GM21447 (cell line): ENCODE data around the gene CPT1C.

ENCODE experiments used
- ATAC-seq: cut with Tn5 transposase; IDR thresholded peaks from one replicate; pipeline ENCODE4 v1.9.1; 2021; ENCODE audit not compliant: unreplicated experiment

CPT1C gene

DNA sequence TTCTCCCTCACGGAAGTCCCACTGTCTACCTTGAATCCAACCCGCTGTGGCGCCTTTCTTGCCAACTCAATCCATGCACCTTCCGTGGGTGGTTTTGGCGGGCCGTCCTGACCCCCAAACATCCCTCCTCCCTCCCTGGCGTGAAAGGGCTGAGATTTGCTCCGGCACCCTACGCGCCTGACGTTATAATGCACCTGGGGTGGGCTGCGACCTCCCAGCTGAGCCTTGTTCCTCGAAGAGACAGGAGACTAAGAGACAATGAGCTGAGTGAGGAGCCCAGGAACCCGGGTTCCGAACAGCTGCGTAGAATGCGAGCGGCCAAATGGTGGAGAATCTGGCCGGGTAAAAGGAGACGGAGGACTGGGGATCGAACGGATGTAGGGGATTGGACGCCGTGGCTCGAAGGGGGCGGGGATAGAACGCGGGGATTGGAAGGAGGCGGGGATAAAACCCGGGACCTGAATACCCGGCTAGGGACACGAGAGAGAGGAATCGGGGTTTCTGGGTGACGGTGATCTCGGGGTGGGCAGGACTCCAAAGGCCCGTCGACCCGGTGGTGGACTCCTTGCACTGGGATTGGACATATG lies at the start of gene CPT1C:
Gene CPT1C (plus strand): TSS at position 461 of the 587 bp plus-strand sequence. CDS start 1,137 bp downstream, outside the sequence.
- ATAC-seq, result no peak

- ATAC-seq, result peak; percentile 49
These were observed 49.0 kb upstream of the CPT1C start, which contains the start of gene SCAF1 for GRCh38 chr19:49641688-49642491. SCAF1 (plus strand) TSS chr19:49642209; CDS start chr19:49645027, 2,818 bp downstream.

DNA sequence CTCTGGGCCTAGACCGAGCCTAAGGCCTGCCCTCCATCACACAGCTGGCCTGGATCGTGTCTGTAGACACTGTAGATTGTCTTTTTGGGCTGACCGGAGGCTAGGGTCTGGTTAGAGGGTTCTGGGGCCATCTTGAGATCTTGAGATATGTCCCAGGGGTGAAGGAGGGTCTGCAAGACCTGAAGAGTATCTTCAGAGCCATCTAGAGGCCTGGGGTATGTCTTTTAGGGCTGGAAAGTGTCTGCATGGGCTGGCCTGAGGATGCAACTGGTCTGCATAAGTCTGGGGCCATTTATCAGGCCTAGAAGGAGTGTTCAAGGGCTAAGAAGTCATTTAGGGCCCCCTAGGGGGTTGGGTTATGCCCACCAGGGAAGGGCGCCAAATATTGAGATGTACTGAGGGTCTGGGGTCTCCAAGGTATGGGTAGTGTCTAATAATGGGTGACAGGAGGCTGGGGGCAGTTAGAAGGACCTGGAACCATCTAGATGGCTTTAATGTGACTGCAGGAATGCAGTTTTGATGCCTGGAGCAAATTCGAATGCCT lies 48.4 kb upstream of the CPT1C start:
- no peak for ATAC-seq

- ATAC-seq, result no peak
These were observed 47.5 kb upstream of the CPT1C start for GRCh38 chr19:49643466-49643865.

- ATAC-seq, result no peak
These were observed 45.3 kb upstream of the CPT1C start for GRCh38 chr19:49645592-49645991.

DNA sequence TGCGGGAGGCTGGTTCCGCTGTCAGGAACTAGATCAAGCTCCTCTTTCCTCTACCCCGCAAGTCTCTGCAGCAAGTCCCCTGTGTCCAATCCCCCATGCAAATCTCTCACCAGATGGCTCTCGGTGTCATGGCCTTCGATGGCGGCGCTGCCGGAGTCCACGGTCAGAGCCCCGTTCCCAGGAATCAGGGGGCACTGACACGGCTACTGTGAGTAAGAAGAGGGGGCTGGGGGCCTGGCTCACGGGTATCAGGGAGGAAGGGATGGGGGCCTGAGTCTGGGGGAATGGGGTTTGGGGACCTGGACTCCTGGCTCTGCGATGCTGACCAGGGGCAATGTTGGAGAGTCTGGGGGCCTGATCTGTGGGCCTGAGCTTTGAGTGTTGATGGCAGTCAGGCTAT lies 44.9 kb upstream of the CPT1C start:
- ATAC-seq, result no peak

DNA sequence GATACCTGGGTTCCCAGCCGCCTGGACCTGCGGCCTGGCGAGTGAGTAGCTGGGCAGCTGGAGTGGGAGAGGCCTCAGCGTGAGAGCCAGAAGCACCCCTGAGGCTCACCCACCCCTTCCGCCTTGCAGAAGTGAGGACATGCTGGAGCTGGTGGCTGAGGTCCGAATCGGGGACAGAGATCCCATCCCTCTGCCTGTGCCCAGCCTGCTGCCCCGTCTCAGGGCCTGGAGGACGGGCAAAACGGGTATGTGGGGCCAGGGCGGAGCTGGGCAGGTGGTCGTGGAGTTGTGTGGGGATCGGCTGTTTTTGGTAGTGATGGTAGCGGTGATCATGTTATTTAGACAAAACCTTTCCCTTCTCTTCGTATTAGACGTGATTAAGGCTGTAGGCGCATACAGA lies 44.3 kb upstream of the CPT1C start:
- no peak for ATAC-seq

DNA sequence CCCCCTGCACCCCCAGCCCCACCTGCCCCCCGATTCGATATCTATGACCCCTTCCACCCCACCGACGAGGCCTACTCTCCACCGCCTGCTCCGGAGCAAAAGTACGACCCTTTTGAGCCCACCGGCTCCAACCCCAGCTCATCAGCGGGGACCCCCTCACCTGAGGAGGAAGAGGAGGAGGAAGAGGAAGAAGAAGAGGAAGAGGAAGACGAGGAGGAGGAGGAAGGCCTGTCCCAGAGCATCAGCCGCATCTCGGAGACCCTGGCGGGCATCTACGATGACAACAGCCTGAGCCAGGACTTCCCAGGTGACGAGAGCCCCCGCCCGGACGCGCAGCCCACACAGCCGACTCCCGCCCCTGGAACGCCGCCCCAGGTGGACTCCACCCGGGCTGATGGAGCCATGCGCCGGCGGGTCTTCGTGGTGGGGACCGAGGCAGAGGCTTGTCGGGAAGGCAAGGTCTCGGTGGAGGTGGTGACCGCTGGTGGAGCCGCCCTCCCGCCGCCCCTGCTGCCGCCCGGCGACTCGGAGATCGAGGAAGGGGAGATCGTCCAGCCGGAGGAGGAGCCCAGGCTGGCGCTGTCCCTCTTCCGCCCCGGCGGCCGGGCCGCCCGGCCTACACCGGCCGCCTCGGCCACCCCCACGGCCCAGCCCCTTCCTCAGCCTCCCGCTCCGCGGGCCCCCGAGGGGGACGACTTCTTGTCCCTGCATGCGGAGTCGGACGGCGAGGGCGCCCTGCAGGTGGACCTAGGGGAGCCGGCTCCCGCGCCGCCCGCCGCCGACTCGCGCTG lies 39.7 kb upstream of the CPT1C start:
- no peak for ATAC-seq

- ATAC-seq, result no peak
These were observed 38.9 kb upstream of the CPT1C start for GRCh38 chr19:49651820-49652550.

- ATAC-seq, result no peak
These were observed 38.1 kb upstream of the CPT1C start for GRCh38 chr19:49652551-49653465.

DNA sequence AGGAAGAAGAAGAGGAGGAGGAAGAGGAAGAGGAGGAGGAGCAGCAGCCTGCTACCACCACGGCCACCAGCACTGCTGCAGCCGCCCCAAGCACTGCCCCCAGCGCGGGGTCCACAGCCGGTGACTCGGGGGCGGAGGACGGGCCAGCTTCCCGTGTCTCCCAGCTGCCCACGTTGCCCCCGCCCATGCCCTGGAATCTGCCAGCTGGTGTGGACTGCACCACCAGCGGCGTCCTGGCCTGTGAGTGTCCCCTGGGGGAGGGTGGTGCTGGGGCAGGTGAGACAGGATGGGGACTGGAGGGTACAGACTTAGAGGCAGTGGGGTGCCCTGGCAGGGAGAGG lies 37.5 kb upstream of the CPT1C start:
- ATAC-seq, result no peak

GRCh38 chr19:49654581-49654980 lies 36.3 kb upstream of the CPT1C start:
- no peak for ATAC-seq

- no peak for ATAC-seq
These were observed 35.1 kb upstream of the CPT1C start for GRCh38 chr19:49655570-49656455.

DNA sequence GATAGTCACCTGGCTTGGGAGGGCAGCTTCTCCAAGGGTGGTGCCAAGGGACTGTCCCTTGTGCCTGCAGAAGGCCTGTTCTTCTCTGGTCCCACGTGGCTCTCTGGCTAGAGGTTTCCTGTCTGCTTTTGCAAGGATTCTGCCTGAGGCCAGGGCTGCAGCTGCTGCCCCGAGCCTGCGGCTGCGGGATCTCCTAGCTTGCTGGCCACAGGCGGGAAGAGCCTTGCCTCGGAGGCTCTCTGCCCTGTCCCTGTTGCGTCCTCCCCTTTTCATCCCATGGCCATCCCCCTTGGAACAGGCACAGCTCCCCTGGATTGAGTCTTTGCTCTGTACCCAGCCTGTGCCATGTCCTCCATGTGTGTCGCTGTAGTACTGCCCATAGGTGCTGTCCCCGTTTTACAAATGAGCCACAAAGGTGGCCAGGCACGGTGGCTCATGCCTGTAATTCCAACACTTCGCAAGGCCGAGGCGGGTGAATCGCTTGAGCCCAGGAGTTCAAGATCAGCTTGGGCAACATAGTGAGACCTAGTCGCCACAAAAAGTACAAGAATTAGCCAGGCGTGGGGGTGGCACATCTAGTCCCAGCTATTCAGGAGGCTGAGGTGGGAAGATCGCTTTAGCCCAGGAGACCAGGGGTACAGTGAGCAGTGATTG lies 34.3 kb upstream of the CPT1C start:
- ATAC-seq, result no peak

DNA sequence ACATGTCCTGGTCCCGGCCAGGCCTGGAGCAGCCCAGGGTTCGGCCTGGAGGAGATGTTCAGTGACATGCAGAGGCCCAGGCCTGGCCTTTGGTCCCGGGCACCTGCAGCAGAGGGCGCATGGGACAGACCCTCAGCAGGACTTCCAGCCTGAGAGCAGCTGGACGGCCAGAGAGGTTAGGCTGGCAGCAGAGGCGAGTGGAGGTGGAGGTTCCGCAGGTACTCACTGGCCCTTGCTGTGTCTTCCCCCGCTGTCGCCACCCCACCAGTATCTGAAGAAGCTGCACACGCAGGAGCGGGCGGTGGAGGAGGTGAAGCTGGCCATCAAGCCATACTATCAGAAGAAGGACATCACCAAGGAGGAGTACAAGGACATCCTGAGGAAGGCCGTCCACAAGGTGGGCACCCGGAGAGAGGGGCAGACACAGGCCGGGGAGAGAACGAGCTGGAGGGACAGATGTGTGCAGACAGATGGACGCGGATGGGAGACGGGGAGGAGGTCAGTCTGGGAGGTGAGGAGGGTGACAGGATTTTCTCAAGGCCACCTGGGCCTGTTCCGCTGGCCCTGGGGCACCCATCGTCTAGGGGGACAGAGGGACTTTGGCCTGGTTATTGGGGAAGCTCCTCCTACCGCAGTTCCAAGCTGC lies 33.3 kb upstream of the CPT1C start:
- no peak for ATAC-seq

GRCh38 chr19:49658139-49658517 lies 32.8 kb upstream of the CPT1C start:
- no peak for ATAC-seq

DNA sequence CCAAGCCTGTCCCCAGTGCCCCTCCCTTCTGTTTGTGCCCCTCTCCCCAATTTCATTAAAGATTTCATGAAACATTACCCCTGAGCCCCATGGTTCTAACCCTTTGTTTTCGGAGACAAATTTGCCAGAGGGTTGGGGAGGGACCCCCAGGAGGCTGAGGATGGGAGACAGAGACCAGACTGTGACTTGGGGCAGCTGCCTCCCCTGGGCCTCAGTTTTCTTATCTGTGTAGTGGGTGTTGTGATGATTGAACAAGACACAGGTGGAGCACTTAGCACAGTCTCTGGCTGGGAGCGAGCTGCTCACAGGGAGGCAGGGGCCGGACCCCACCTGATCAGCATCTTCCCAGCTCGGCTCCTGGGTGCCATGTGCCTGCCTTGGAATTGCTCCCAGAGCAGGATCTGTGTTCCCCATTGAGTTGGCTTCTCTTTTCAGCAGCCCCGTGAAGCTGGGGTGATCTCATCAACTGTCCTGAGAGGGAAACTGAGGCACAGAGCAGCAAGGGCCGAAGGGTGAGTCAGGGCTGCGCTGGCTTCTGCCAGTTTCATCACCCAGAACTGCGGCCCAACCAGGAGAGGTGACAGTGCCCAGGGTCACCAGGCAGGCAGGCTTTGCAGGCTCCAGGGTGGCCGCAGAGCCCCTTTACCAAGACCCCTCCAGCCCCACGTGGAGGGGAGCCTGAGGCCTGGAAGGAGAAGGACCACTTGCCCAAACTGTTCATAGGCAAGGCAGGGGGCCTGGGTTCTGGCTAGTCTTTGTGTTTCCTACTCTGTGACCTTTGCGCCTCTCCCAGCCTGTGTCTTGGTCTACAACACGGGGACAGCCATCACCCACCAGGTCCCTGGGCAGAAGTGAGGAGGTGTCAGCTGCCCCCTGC lies 32.1 kb upstream of the CPT1C start:
- no peak for ATAC-seq
